MCF 10A (cell line): ENCODE results near the gene ACYP2. TPM values are rescaled to one million over a fixed set of nuclear protein-coding genes. Genes with fewer than 3 reads are reported as not detected.

Source experiments
- BruUV-seq: library from RNA; stranded (reverse); fragments of 400-500 nt; replicated peaks from 2 replicates; lab custom pipeline; 2021; lab: Mats Ljungman, UMichigan
- CTCF ChIA-PET: fragments of 300-600 bp; sonication (Branson Sonifier 250); formaldehyde crosslinking; extraction: SDS; loops from one replicate; lab custom pipeline; 2021; ENCODE audit warnings: antibody characterized with exemption, inconsistent platforms; lab: Yijun Ruan, JAX
- POLR2A ChIA-PET: fragments of 300-600, 350-650 bp; sonication (Branson Sonifier 250); formaldehyde crosslinking; extraction: SDS; loops from one replicate; lab custom pipeline; 2020; ENCODE audit warnings: antibody characterized with exemption, inconsistent platforms; lab: Yijun Ruan, JAX
- DNase-seq: peaks from one replicate; pipeline ENCODE4 v3.0.0-alpha.2; 2018; ENCODE audit not compliant: unreplicated experiment
- H3K27ac Mint-ChIP-seq: one replicate; pipeline ENCODE4 v1.8.0; 2022; ENCODE audit warnings: mild to moderate bottlenecking, low read depth, mixed read lengths; ENCODE audit not compliant: unreplicated experiment
- H3K27me3 Mint-ChIP-seq: one replicate; pipeline ENCODE4 v1.8.0; 2022; ENCODE audit warnings: mixed read lengths; ENCODE audit not compliant: insufficient read depth, unreplicated experiment
- H3K36me3 Mint-ChIP-seq: one replicate; pipeline ENCODE4 v1.8.0; 2022; ENCODE audit warnings: mild to moderate bottlenecking, moderate library complexity, mixed read lengths; ENCODE audit not compliant: insufficient read depth, unreplicated experiment
- H3K4me1 Mint-ChIP-seq: one replicate; pipeline ENCODE4 v1.8.0; 2022; ENCODE audit warnings: mixed read lengths; ENCODE audit not compliant: insufficient read depth, unreplicated experiment
- H3K4me3 Mint-ChIP-seq: one replicate; pipeline ENCODE4 v1.8.0; 2022; ENCODE audit warnings: mild to moderate bottlenecking, moderate library complexity, mixed read lengths; ENCODE audit not compliant: unreplicated experiment
- H3K9me3 Mint-ChIP-seq: one replicate; pipeline ENCODE4 v1.8.0; 2022; ENCODE audit warnings: mixed read lengths; ENCODE audit not compliant: unreplicated experiment
- CTCF ChIP-seq: fragments of 200-600 bp; IDR thresholded peaks from one replicate; pipeline ENCODE4 v1.8.0; 2022; ENCODE audit warnings: antibody characterized with exemption, mild to moderate bottlenecking; ENCODE audit not compliant: unreplicated experiment
- intact Hi-C: fragments of 100-400 bp; cut with micrococcal nuclease; formaldehyde crosslinking; loops from 2 replicates; pipeline ENCODE4 v1.14.1; 2022
- total RNA-seq: library from RNA; stranded (reverse); gene quantifications from 2 replicates; pipeline ENCODE4 v1.2.3, GENCODE V29; 2022

Gene ACYP2
- total RNA-seq, 1 experiment from 2014 or later, result 14.3 TPM

- H3K27ac Mint-ChIP-seq, result no peak overlapping the region
- no peak for TF ChIP-seq CTCF
- no peaks in the 10 kb centered on the region for H3K9me3 Mint-ChIP-seq
- H3K27me3 Mint-ChIP-seq, result peaks cover 29% of the 10 kb centered on the region
- BruUV-seq, result no TSS peak
- H3K4me1 Mint-ChIP-seq, result no peaks in the 10 kb centered on the region
- CTCF ChIA-PET, result interaction anchor here (0.7 to 1.5 kb wide), 2 partner anchors 13 to 14 kb away, joined by 3 read pairs; no protein-coding TSS in a partner anchor
- DNase-seq, result no peak
- no peak overlapping the region for H3K4me3 Mint-ChIP-seq
- POLR2A ChIA-PET, result interaction anchor here (1.2 kb wide), 1 partner anchor 12 kb away, joined by 4 read pairs; no protein-coding TSS in a partner anchor
- H3K36me3 Mint-ChIP-seq, result no peaks in the 10 kb centered on the region
- intact Hi-C loops, result no loop called here
Measured at GRCh38 chr2:54341656-54342055, 226.2 kb downstream of the ACYP2 start.

GRCh38 chr2:54342603-54343002 lies 227.2 kb downstream of the ACYP2 start:
- Mint-ChIP-seq H3K27ac (no peak overlapping the region), H3K9me3 (no peaks in the 10 kb centered on the region), H3K4me1 (no peaks in the 10 kb centered on the region), H3K27me3 (peaks cover 29% of the 10 kb centered on the region), H3K36me3 (no peaks in the 10 kb centered on the region), H3K4me3 (no peak overlapping the region)
- intact Hi-C loops, result no loop called here
- no peak for DNase-seq
- no peak for TF ChIP-seq CTCF
- BruUV-seq, result no TSS peak
- POLR2A ChIA-PET, result interaction anchor here (0.7 to 1.2 kb wide), 2 partner anchors 13 to 109 kb away, joined by 3 to 4 read pairs; no protein-coding TSS in a partner anchor
- CTCF ChIA-PET, result interaction anchor here (0.8 to 1.5 kb wide), 2 partner anchors 15 to 34 kb away, joined by 3 read pairs; no protein-coding TSS in a partner anchor

GRCh38 chr2:54347622-54348021 lies 232.2 kb downstream of the ACYP2 start:
- intact Hi-C loops, result no loop called here
- ChIA-PET POLR2A (no interaction called here), CTCF (interaction anchor here (0.6 kb wide), 1 partner anchor 28 kb away, joined by 3 read pairs; no protein-coding TSS in a partner anchor)
- no peaks in the 10 kb centered on the region for H3K9me3 Mint-ChIP-seq
- no peaks in the 10 kb centered on the region for H3K4me1 Mint-ChIP-seq
- TF ChIP-seq CTCF, result no peak
- DNase-seq, result no peak
- BruUV-seq, result no TSS peak
- H3K4me3 Mint-ChIP-seq, result no peak overlapping the region
- peaks cover 17% of the 10 kb centered on the region for H3K27me3 Mint-ChIP-seq
- no peaks in the 10 kb centered on the region for H3K36me3 Mint-ChIP-seq
- H3K27ac Mint-ChIP-seq, result no peak overlapping the region

GRCh38 chr2:54348646-54349045 lies 233.2 kb downstream of the ACYP2 start:
- no peaks in the 10 kb centered on the region for H3K36me3 Mint-ChIP-seq
- no TSS peak for BruUV-seq
- no peak overlapping the region for H3K4me3 Mint-ChIP-seq
- DNase-seq, result no peak
- ChIA-PET POLR2A (no interaction called here), CTCF (no interaction called here)
- no peaks in the 10 kb centered on the region for H3K9me3 Mint-ChIP-seq
- H3K27ac Mint-ChIP-seq, result no peak overlapping the region
- intact Hi-C loops, result no loop called here
- TF ChIP-seq CTCF, result no peak
- H3K4me1 Mint-ChIP-seq, result no peaks in the 10 kb centered on the region
- H3K27me3 Mint-ChIP-seq, result peaks cover 12% of the 10 kb centered on the region
